SK-N-MC (cell line): Measurements from ENCODE around the gene HOXD8.

Experiments
- EZH2 ChIP-seq: fragments of 200-600 bp; sonication (generic); IDR thresholded peaks from one replicate; pipeline ENCODE4 v1.6.1; 2017; ENCODE audit warnings: antibody characterized with exemption
- POLR2AphosphoS5 ChIP-seq: IDR thresholded peaks from 2 replicates; pipeline ENCODE4 v1.6.1; 2012; ENCODE audit warnings: mild to moderate bottlenecking, low read depth, low read length, borderline replicate concordance

- TF ChIP-seq POLR2AphosphoS5 (no peak), EZH2 (no peak)
These were observed 16.9 kb upstream of the HOXD8 start for GRCh38 chr2:176112375-176113302.
